BLaER1 (cell line): ENCODE results near the gene MRFAP1L1.

Source experiments
- H3K27ac ChIP-seq: shearing (Covaris generic); formaldehyde crosslinking; 2 replicates; pipeline ENCODE4 v1.8.1; 2022
- H3K27me3 ChIP-seq: shearing (Covaris generic); formaldehyde crosslinking; 2 replicates; pipeline ENCODE4 v1.8.1; 2022
- H3K36me3 ChIP-seq: shearing (Covaris generic); formaldehyde crosslinking; 2 replicates; pipeline ENCODE4 v1.8.1; 2022
- H3K4me1 ChIP-seq: shearing (Covaris generic); formaldehyde crosslinking; 2 replicates; pipeline ENCODE4 v1.8.1; 2022
- H3K4me2 ChIP-seq: shearing (Covaris generic); formaldehyde crosslinking; 2 replicates; pipeline ENCODE4 v1.8.1; 2022
- H3K4me3 ChIP-seq: shearing (Covaris generic); formaldehyde crosslinking; 2 replicates; pipeline ENCODE4 v1.8.1; 2022
- H3K9ac ChIP-seq: shearing (Covaris generic); formaldehyde crosslinking; 2 replicates; pipeline ENCODE4 v1.8.1; 2022
- H3K9me3 ChIP-seq: shearing (Covaris generic); formaldehyde crosslinking; 2 replicates; pipeline ENCODE4 v1.8.1; 2022
- H4K20me1 ChIP-seq: shearing (Covaris generic); formaldehyde crosslinking; 2 replicates; pipeline ENCODE4 v1.8.1; 2022
- Cebpa-rat ChIP-seq: shearing (Covaris generic); IDR thresholded peaks from 2 replicates; pipeline ENCODE4 v1.8.1; 2022

The MRFAP1L1 gene

GRCh38 chr4:6692806-6693205 is 16.9 kb downstream of the MRFAP1L1 start:
- no peaks in the 10 kb centered on the region for H3K27me3 ChIP-seq
- peak overlapping the region; percentile 77 for H3K4me2 ChIP-seq
- H3K9me3 ChIP-seq = no peaks in the 10 kb centered on the region
- peaks cover 95% of the 10 kb centered on the region for H3K4me1 ChIP-seq
- H3K4me3 ChIP-seq = no peak overlapping the region
- peak overlapping the region; percentile 29; the same call in 1 of the 2 replicates for H3K9ac ChIP-seq
- peak overlapping the region; percentile 58 for H3K27ac ChIP-seq
- H3K36me3 ChIP-seq = no peaks in the 10 kb centered on the region
- no peaks in the 10 kb centered on the region for H4K20me1 ChIP-seq
- TF ChIP-seq Cebpa-rat = no peak

- peak overlapping the region; percentile 58 for H3K27ac ChIP-seq
- peak overlapping the region; percentile 29; the same call in 1 of the 2 replicates for H3K9ac ChIP-seq
- no peak for TF ChIP-seq Cebpa-rat
- H3K27me3 ChIP-seq = no peaks in the 10 kb centered on the region
- no peaks in the 10 kb centered on the region for H3K9me3 ChIP-seq
- no peak overlapping the region for H3K4me3 ChIP-seq
- no peaks in the 10 kb centered on the region for H3K36me3 ChIP-seq
- H4K20me1 ChIP-seq = no peaks in the 10 kb centered on the region
- H3K4me1 ChIP-seq = peaks cover 94% of the 10 kb centered on the region
- H3K4me2 ChIP-seq = peak overlapping the region; percentile 77; the same call in 1 of the 2 replicates
Measured at GRCh38 chr4:6692379-6692778, 17.3 kb downstream of the MRFAP1L1 start.

- peaks cover 66% of the 10 kb centered on the region for H3K4me1 ChIP-seq
- 0 out of 2 replicates have a peak overlapping the region, but pooled peaks have one; percentile 31 for H3K4me3 ChIP-seq
- H4K20me1 ChIP-seq = no peaks in the 10 kb centered on the region; the same call in 1 of the 2 replicates
- TF ChIP-seq Cebpa-rat = no peak
- H3K27me3 ChIP-seq = no peaks in the 10 kb centered on the region
- H3K36me3 ChIP-seq = peaks cover 2% of the 10 kb centered on the region; the same call in 1 of the 2 replicates
- H3K9me3 ChIP-seq = no peaks in the 10 kb centered on the region
- H3K27ac ChIP-seq = peak overlapping the region; percentile 63
- peak overlapping the region; percentile 81 for H3K4me2 ChIP-seq
- peak overlapping the region; percentile 43; the same call in 1 of the 2 replicates for H3K9ac ChIP-seq
Measured at GRCh38 chr4:6689506-6689960, 20.1 kb downstream of the MRFAP1L1 start.

GRCh38 chr4:6688879-6689505 is 20.7 kb downstream of the MRFAP1L1 start:
- peak overlapping the region; percentile 61 for H3K27ac ChIP-seq
- no peaks in the 10 kb centered on the region for H3K27me3 ChIP-seq
- H4K20me1 ChIP-seq = no peaks in the 10 kb centered on the region; the same call in 1 of the 2 replicates
- H3K4me2 ChIP-seq = peak overlapping the region; percentile 81
- TF ChIP-seq Cebpa-rat = no peak
- H3K9me3 ChIP-seq = no peaks in the 10 kb centered on the region
- peaks cover 4% of the 10 kb centered on the region; the same call in 1 of the 2 replicates for H3K36me3 ChIP-seq
- 0 out of 2 replicates have a peak overlapping the region, but pooled peaks have one; percentile 31 for H3K4me3 ChIP-seq
- H3K4me1 ChIP-seq = peaks cover 60% of the 10 kb centered on the region
- peak overlapping the region; percentile 43; the same call in 1 of the 2 replicates for H3K9ac ChIP-seq

- Histone ChIP-seq H3K36me3 (peaks cover 4% of the 10 kb centered on the region; the same call in 1 of the 2 replicates), H4K20me1 (no peaks in the 10 kb centered on the region; the same call in 1 of the 2 replicates), H3K4me2 (peak overlapping the region; percentile 81), H3K27me3 (no peaks in the 10 kb centered on the region), H3K9me3 (no peaks in the 10 kb centered on the region), H3K4me3 (no peak overlapping the region), H3K27ac (peak overlapping the region; percentile 61), H3K9ac (no peak overlapping the region; the same call in 1 of the 2 replicates), H3K4me1 (peaks cover 53% of the 10 kb centered on the region)
- TF ChIP-seq Cebpa-rat = no peak
Measured at GRCh38 chr4:6687947-6688878, 21.5 kb downstream of the MRFAP1L1 start.

GRCh38 chr4:6686104-6686787 is 23.4 kb downstream of the MRFAP1L1 start:
- no peak for TF ChIP-seq Cebpa-rat
- Histone ChIP-seq H3K9me3 (no peaks in the 10 kb centered on the region), H3K27me3 (no peaks in the 10 kb centered on the region), H3K9ac (no peak overlapping the region), H3K27ac (no peak overlapping the region), H4K20me1 (peaks cover 3% of the 10 kb centered on the region; the same call in 1 of the 2 replicates), H3K36me3 (peaks cover 4% of the 10 kb centered on the region; the same call in 1 of the 2 replicates), H3K4me3 (no peak overlapping the region), H3K4me2 (no peak overlapping the region), H3K4me1 (peaks cover 38% of the 10 kb centered on the region)

- no peak for TF ChIP-seq Cebpa-rat
- peaks cover 19% of the 10 kb centered on the region for H4K20me1 ChIP-seq
- no peak overlapping the region for H3K27ac ChIP-seq
- no peak overlapping the region for H3K4me3 ChIP-seq
- peaks cover 22% of the 10 kb centered on the region for H3K4me1 ChIP-seq
- H3K9me3 ChIP-seq = no peaks in the 10 kb centered on the region
- H3K27me3 ChIP-seq = no peaks in the 10 kb centered on the region
- peaks cover 13% of the 10 kb centered on the region for H3K36me3 ChIP-seq
- H3K9ac ChIP-seq = no peak overlapping the region
- H3K4me2 ChIP-seq = no peak overlapping the region
Measured at GRCh38 chr4:6684656-6685055, 25.0 kb downstream of the MRFAP1L1 start.

- no peak overlapping the region for H3K4me2 ChIP-seq
- no peak for TF ChIP-seq Cebpa-rat
- no peak overlapping the region for H3K4me3 ChIP-seq
- peaks cover 34% of the 10 kb centered on the region for H4K20me1 ChIP-seq
- H3K4me1 ChIP-seq = peaks cover 14% of the 10 kb centered on the region
- H3K9me3 ChIP-seq = no peaks in the 10 kb centered on the region
- peaks cover 29% of the 10 kb centered on the region for H3K36me3 ChIP-seq
- no peak overlapping the region for H3K27ac ChIP-seq
- H3K27me3 ChIP-seq = no peaks in the 10 kb centered on the region
- H3K9ac ChIP-seq = no peak overlapping the region
Measured at GRCh38 chr4:6682862-6683590, 26.6 kb downstream of the MRFAP1L1 start.
